AG04450 (cell line): Measurements from ENCODE around the gene TRIM54. TPM values are rescaled to one million over a fixed set of nuclear protein-coding genes. Genes with fewer than 3 reads are reported as not detected.
"Not testable (repeated sequence)": the region's sequence is repeated elsewhere in the genome, so short reads cannot be mapped to it uniquely, and the experiment has no call there.

ENCODE experiments used
- CTCF ChIA-PET: fragments of 300-600, 350-600 bp; formaldehyde crosslinking; extraction: SDS; loops from one replicate; lab custom pipeline; 2022; ENCODE audit warnings: antibody characterized with exemption, inconsistent platforms; lab: Charles Lee
- POLR2A ChIA-PET: fragments of 350-600 bp; formaldehyde crosslinking; extraction: SDS; loops from one replicate; lab custom pipeline; 2021; ENCODE audit warnings: antibody characterized with exemption, inconsistent platforms; lab: Yijun Ruan, JAX
- DNase-seq: peaks from one replicate; pipeline ENCODE4 v3.0.0-alpha.2; 2011; ENCODE audit warnings: low read depth, low spot score
- H3K27ac ChIP-seq: one replicate; pipeline ENCODE4 v1.5.1; 2012; ENCODE audit warnings: low read depth, low read length, control low read depth
- H3K27me3 ChIP-seq: one replicate; pipeline ENCODE4 v1.6.0; 2012; ENCODE audit warnings: low read length; ENCODE audit not compliant: control insufficient read depth, insufficient read depth
- H3K4me3 ChIP-seq: 2 replicates; pipeline ENCODE4 v1.5.1; 2011; ENCODE audit warnings: mild to moderate bottlenecking, low read depth, low read length, control low read depth
- H3K9me3 ChIP-seq: 2 replicates; pipeline ENCODE4 v1.5.1; 2012; ENCODE audit warnings: low read length; ENCODE audit not compliant: control insufficient read depth, insufficient read depth
- polyA plus RNA-seq: library from polyadenylated mRNA; depleted of rRNA; stranded (reverse); fragments of >200 nt; gene quantifications from 2 replicates; pipeline ENCODE4 v1.2.3, GENCODE V29; 2011
- TF ChIP-seq, protein P1 (sequence below): IDR thresholded peaks from 2 replicates; pipeline ENCODE4 v1.5.1; 2011; ENCODE audit warnings: low read depth, low read length, control low read depth, inconsistent platforms

TRIM54 gene
- polyA plus RNA-seq, 1 experiment, result 0.05 TPM

GRCh38 chr2:27264753-27265535 lies 17.3 kb upstream of the TRIM54 start:
- POLR2A ChIA-PET, result no interaction called here
- Histone ChIP-seq H3K27ac (no peak overlapping the region), H3K27me3 (peaks cover 69% of the 10 kb centered on the region), H3K9me3 (no peaks in the 10 kb centered on the region), H3K4me3 (peak overlapping the region; percentile 45)
- CTCF ChIA-PET, result interaction anchor here (0.7 to 3.3 kb wide), 10 partner anchors 9 to 54 kb away, joined by 3 to 64 read pairs (median 4); partner anchors contain the start of genes DNAJC5G and TRIM54
- DNase-seq, result no peak
- TF ChIP-seq, protein P1, sequence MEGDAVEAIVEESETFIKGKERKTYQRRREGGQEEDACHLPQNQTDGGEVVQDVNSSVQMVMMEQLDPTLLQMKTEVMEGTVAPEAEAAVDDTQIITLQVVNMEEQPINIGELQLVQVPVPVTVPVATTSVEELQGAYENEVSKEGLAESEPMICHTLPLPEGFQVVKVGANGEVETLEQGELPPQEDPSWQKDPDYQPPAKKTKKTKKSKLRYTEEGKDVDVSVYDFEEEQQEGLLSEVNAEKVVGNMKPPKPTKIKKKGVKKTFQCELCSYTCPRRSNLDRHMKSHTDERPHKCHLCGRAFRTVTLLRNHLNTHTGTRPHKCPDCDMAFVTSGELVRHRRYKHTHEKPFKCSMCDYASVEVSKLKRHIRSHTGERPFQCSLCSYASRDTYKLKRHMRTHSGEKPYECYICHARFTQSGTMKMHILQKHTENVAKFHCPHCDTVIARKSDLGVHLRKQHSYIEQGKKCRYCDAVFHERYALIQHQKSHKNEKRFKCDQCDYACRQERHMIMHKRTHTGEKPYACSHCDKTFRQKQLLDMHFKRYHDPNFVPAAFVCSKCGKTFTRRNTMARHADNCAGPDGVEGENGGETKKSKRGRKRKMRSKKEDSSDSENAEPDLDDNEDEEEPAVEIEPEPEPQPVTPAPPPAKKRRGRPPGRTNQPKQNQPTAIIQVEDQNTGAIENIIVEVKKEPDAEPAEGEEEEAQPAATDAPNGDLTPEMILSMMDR, result peak; percentile 60

- CTCF ChIA-PET, result interaction anchor here (0.7 to 3.3 kb wide), 10 partner anchors 8 to 55 kb away, joined by 3 to 64 read pairs (median 4); partner anchors contain the start of genes DNAJC5G and TRIM54
- Histone ChIP-seq H3K9me3 (no peaks in the 10 kb centered on the region), H3K27me3 (peaks cover 64% of the 10 kb centered on the region), H3K27ac (no peak overlapping the region), H3K4me3 (no peak overlapping the region)
- DNase-seq, result no peak
- POLR2A ChIA-PET, result no interaction called here
- TF ChIP-seq, protein P1, result no peak
Measured at GRCh38 chr2:27265536-27265870, 16.7 kb upstream of the TRIM54 start.

DNA sequence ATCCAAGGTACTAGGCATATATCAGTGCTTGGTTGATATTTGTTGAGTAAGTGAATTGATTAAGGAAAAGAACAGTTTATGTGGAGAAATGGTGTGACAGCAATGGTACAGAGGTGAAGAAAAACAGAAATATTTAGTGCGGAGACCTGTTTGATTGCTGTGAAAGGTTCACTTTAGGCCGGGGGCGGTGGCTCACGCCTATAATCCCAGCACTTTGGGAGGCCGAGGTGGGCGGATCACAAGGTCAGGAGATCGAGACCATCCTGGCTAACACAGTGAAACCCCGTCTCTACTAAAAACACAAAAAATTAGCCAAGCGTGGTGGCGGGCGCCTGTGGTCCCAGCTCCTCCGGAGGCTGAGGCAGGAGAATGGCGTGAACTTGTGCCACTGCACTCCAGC lies 13.9 kb upstream of the TRIM54 start:
- H3K4me3 ChIP-seq, H3K27ac ChIP-seq, POLR2A ChIA-PET, H3K9me3 ChIP-seq, DNase-seq: not testable (repeated sequence)
- peaks cover 44% of the 10 kb centered on the region for H3K27me3 ChIP-seq
- CTCF ChIA-PET, result interaction anchor here (0.8 kb wide), 1 partner anchor 11 kb away, joined by 5 read pairs; no protein-coding TSS in a partner anchor

DNA sequence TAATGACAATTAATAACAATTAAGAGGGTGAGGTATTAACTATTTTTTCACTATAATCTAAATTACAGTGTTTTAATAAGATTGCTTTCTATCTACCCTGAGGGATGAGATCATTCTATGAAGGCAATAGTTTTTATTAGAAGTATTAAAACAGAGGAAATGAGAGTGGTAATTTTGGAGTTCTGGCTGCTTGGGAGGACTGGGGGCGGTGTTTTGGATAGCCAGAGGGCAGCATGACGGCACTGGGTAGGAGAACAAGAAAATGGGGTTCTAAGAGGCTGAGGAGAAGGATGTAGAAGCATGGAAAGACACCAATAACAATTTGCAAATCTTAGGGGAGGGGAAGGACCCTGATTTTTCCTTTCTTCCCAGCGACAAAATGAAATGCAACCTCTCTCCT lies 12.1 kb upstream of the TRIM54 start:
- no peak for DNase-seq
- Histone ChIP-seq H3K27ac (no peak overlapping the region), H3K9me3 (no peaks in the 10 kb centered on the region), H3K4me3 (no peak overlapping the region), H3K27me3 (peaks cover 27% of the 10 kb centered on the region)
- TF ChIP-seq, protein P1, result no peak
- ChIA-PET CTCF (interaction anchor here (4.2 kb wide), 1 partner anchor 11 kb away, joined by 45 read pairs; the partner anchor contains the start of gene TRIM54), POLR2A (interaction anchor here (0.9 kb wide), 1 partner anchor 63 kb away, joined by 3 read pairs; no protein-coding TSS in a partner anchor)

- Histone ChIP-seq H3K27ac (no peak overlapping the region), H3K9me3 (no peaks in the 10 kb centered on the region), H3K27me3 (peaks cover 24% of the 10 kb centered on the region), H3K4me3 (no peak overlapping the region)
- POLR2A ChIA-PET, result no interaction called here
- DNase-seq, result no peak
- TF ChIP-seq, protein P1, result no peak
- CTCF ChIA-PET, result interaction anchor here (1.7 to 4.2 kb wide), 2 partner anchors 11 to 18 kb away, joined by 4 to 45 read pairs; partner anchors contain the start of gene TRIM54
Measured at GRCh38 chr2:27270670-27271069, 11.6 kb upstream of the TRIM54 start.
